Spleen (tissue), 11 donors: ENCODE results near the gene APOLD1. TPM values are rescaled to one million over a fixed set of nuclear protein-coding genes. Genes with fewer than 3 reads are reported as not detected.

Experiments used
- DNase-seq: peaks from one replicate; pipeline ENCODE4 v3.0.0-alpha.2; 2020
- H3K27ac ChIP-seq, 8 donors: fragments of 200-600 bp; sonication (generic) in 7 of 8; 1 replicate in 4 of 8; 2 replicates in 4 of 8; pipeline versions ENCODE4 v1.5.0 to v1.8.0; 2016 to 2021; ENCODE audit warnings: inconsistent platforms in 4 of 8, mild to moderate bottlenecking in 4 of 8, moderate library complexity in 1 of 8
- H3K27me3 ChIP-seq, 7 donors: fragments of 200-600 bp; sonication (generic) in 6 of 7; replicated peaks in 1 of 7; 1 replicate in 4 of 7; 2 replicates in 3 of 7; pipeline versions ENCODE4 v1.5.0 to v1.8.0; 2016 to 2021; ENCODE audit warnings: inconsistent platforms in 3 of 7, mild to moderate bottlenecking in 1 of 7
- H3K36me3 ChIP-seq, 6 donors: fragments of 200-600 bp; sonication (generic) in 5 of 6; 1 replicate in 4 of 6; 2 replicates in 2 of 6; pipeline versions ENCODE4 v1.5.0 to v1.8.0; 2016 to 2021; ENCODE audit warnings: inconsistent platforms in 2 of 6
- H3K4me1 ChIP-seq, 6 donors: fragments of 200-600 bp; sonication (generic) in 5 of 6; 1 replicate in 3 of 6; 2 replicates in 3 of 6; pipeline versions ENCODE4 v1.5.0 to v1.8.0; 2016 to 2021; ENCODE audit warnings: inconsistent platforms in 3 of 6
- H3K4me3 ChIP-seq, 8 donors: fragments of 200-600 bp; sonication (generic) in 7 of 8; 1 replicate in 4 of 8; 2 replicates in 4 of 8; pipeline versions ENCODE4 v1.5.0 to v1.8.0; 2016 to 2021; ENCODE audit warnings: inconsistent platforms in 4 of 8, mild to moderate bottlenecking in 4 of 8, moderate library complexity in 2 of 8
- H3K9me3 ChIP-seq, 8 donors: fragments of 200-600 bp; sonication (generic) in 7 of 8; 1 replicate in 4 of 8; 2 replicates in 4 of 8; pipeline versions ENCODE4 v1.5.0 to v1.8.0; 2016 to 2021; ENCODE audit warnings: inconsistent platforms in 4 of 8
- POLR2A ChIP-seq, 3 donors: fragments of 450-650 bp; IDR thresholded peaks; one replicate each; pipeline ENCODE4 v1.5.1; 2017; ENCODE audit warnings: antibody characterized with exemption in 3 of 3, mild to moderate bottlenecking in 1 of 3
- POLR2AphosphoS5 ChIP-seq, 3 donors: sonication (generic); formaldehyde crosslinking; IDR thresholded peaks; one replicate each; pipeline ENCODE4 v1.5.1; 2017; ENCODE audit warnings: antibody characterized with exemption in 3 of 3
- WGBS, 5 donors: extraction: QIAGEN DNeasy Blood & Tissue Kit in 3 of 5; methylation state at CpG; one replicate each; pipeline versions ENCODE4 v1.1.5 to v1.1.7; 2013 to 2018; 5-methylcytosine and 5-hydroxymethylcytosine counted together
- intact Hi-C: fragments of 100-400 bp; cut with DNase I; formaldehyde crosslinking; loops from one replicate; pipeline ENCODE4 v1.15.0; 2023; ENCODE audit warnings: low total_unique reads
- polyA plus RNA-seq, 3 donors: library from polyadenylated mRNA; stranded (reverse); fragments of 200-250 nt; gene quantifications; one replicate each; pipeline ENCODE4 v1.2.1, GENCODE V29; 2013
- total RNA-seq, 7 donors: library from RNA; depleted of rRNA in 3 of 7; stranded (reverse); fragments of >200 nt in 3 of 7; fragmentation: NEBNext Ultra II Directional in 4 of 7; extraction: Animal tissue kit (Norgen Biotek cat#: 25700) in 4 of 7; gene quantifications; one replicate each; pipeline versions ENCODE4 v1.1.0 to v1.2.1, GENCODE V29; 2016 to 2021
- TF ChIP-seq, protein P1 (sequence below), 11 experiments: fragments of 200-600 bp in 7 of 11; fragments of 450-650 bp in 4 of 11; sonication (generic) in 4 of 11; IDR thresholded peaks in 8 of 11; conservative IDR thresholded peaks in 3 of 11; 1 replicate in 7 of 11; 2 replicates in 4 of 11; pipeline versions ENCODE4 v1.4.0 to v1.8.0; 2016 to 2021; ENCODE audit warnings: antibody characterized with exemption in 11 of 11, inconsistent platforms in 4 of 11, mild to moderate bottlenecking in 1 of 11
- donor health status: healthy with polysubstance abuse.
- donor health status: DM: no; HTN: no; CAD: no; lungs with moderate emphysema.
- donor health status: DM: no; HTN: no; CAD: no.
- donor health status: Bipolar disorder and iron deficiency.
- donor health status: healthy.
- donor health status: DM: no; HTN: no; CAD: no.
- donor health status: DM: yes; HTN: yes; CAD: no.

The APOLD1 gene
- total and polyA plus RNA-seq, 10 donors, result 1.3 to 79.5 (median 12.3) TPM

- no peak overlapping the region for H3K27ac ChIP-seq
- H3K4me1 ChIP-seq, result peaks cover 0 to 8% (median 0%) of the 10 kb centered on the region in 6 donors
- no peak for DNase-seq
- H3K36me3 ChIP-seq, result peaks cover 0 to 46% (median 32%) of the 10 kb centered on the region in 6 donors
- WGBS, 5 donors, result 86 to 93% (median 93%) methylated on average over 7 of the region's 7 CpGs
- no peaks in the 10 kb centered on the region for H3K27me3 ChIP-seq
- no peak overlapping the region for H3K4me3 ChIP-seq
- H3K9me3 ChIP-seq, result no peaks in the 10 kb centered on the region
- TF ChIP-seq POLR2A (IDR thresholded peaks at IDR 0.05) (no peak), POLR2AphosphoS5 (IDR thresholded peaks at IDR 0.05) (no peak)
- TF ChIP-seq, protein P1, sequence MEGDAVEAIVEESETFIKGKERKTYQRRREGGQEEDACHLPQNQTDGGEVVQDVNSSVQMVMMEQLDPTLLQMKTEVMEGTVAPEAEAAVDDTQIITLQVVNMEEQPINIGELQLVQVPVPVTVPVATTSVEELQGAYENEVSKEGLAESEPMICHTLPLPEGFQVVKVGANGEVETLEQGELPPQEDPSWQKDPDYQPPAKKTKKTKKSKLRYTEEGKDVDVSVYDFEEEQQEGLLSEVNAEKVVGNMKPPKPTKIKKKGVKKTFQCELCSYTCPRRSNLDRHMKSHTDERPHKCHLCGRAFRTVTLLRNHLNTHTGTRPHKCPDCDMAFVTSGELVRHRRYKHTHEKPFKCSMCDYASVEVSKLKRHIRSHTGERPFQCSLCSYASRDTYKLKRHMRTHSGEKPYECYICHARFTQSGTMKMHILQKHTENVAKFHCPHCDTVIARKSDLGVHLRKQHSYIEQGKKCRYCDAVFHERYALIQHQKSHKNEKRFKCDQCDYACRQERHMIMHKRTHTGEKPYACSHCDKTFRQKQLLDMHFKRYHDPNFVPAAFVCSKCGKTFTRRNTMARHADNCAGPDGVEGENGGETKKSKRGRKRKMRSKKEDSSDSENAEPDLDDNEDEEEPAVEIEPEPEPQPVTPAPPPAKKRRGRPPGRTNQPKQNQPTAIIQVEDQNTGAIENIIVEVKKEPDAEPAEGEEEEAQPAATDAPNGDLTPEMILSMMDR (IDR thresholded peaks at IDR 0.05 in 8 of 11, conservative IDR thresholded peaks at IDR 0.05 in 3 of 11), result no peak
- intact Hi-C loops, result no loop called here
These were observed 50.1 kb downstream of the APOLD1 start for GRCh38 chr12:12835378-12836146.

DNA sequence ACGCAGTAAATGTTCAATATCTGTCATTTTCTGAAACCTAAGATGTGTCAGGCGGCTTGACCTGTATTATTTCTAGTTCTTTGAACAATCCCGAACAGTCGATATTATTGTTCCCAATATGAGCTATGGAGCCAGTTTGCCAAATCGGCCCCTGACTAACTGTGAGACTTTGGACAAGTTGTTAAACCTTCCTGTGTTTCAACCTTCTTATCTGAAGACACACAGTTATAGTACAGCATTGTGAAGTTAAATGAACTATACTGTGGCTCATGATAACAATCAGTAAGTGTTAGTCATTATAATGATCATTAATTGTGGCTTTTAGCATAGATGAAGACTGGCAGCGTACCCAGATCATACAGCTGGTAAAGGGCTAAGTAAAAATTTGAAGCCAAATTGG, 51.1 kb downstream of the APOLD1 start:
- Histone ChIP-seq H3K27me3 (no peaks in the 10 kb centered on the region), H3K9me3 (no peaks in the 10 kb centered on the region), H3K4me3 (no peak overlapping the region), H3K36me3 (peaks cover 0 to 36% (median 24%) of the 10 kb centered on the region in 6 donors), H3K27ac (no peak overlapping the region), H3K4me1 (peaks cover 0 to 8% (median 0%) of the 10 kb centered on the region in 6 donors)
- DNase-seq, result no peak
- intact Hi-C loops, result no loop called here
- 81 to 94% (median 88%) methylated on average over 6 of the region's 6 CpGs for WGBS, 5 donors
- no peak for TF ChIP-seq POLR2AphosphoS5 (IDR thresholded peaks at IDR 0.05)
- no peak for TF ChIP-seq POLR2A (IDR thresholded peaks at IDR 0.05)
- TF ChIP-seq, protein P1 (IDR thresholded peaks at IDR 0.05 in 8 of 11, conservative IDR thresholded peaks at IDR 0.05 in 3 of 11), result no peak

- 61 to 76% (median 69%) methylated on average over 15 of the region's 15 CpGs for WGBS, 5 donors
- Histone ChIP-seq H3K4me3 (no peak overlapping the region), H3K27ac (no peak overlapping the region), H3K4me1 (peaks cover 0 to 8% (median 0%) of the 10 kb centered on the region in 6 donors), H3K27me3 (no peaks in the 10 kb centered on the region), H3K9me3 (no peaks in the 10 kb centered on the region), H3K36me3 (peaks cover 0 to 30% (median 19%) of the 10 kb centered on the region in 6 donors)
- DNase-seq, result no peak
- intact Hi-C loops, result no loop called here
- no peak for TF ChIP-seq POLR2AphosphoS5 (IDR thresholded peaks at IDR 0.05)
- TF ChIP-seq, protein P1 (IDR thresholded peaks at IDR 0.05 in 8 of 11, conservative IDR thresholded peaks at IDR 0.05 in 3 of 11), result peak in 9 of 11 experiments; percentile 14 to 54 (median 40)
These were observed 51.8 kb downstream of the APOLD1 start for GRCh38 chr12:12837025-12837812.

- no peak for TF ChIP-seq POLR2A (IDR thresholded peaks at IDR 0.05)
- TF ChIP-seq, protein P1 (IDR thresholded peaks at IDR 0.05 in 8 of 11, conservative IDR thresholded peaks at IDR 0.05 in 3 of 11), result no peak
- no peak for TF ChIP-seq POLR2AphosphoS5 (IDR thresholded peaks at IDR 0.05)
- Histone ChIP-seq H3K4me1 (peaks cover 0 to 8% (median 0%) of the 10 kb centered on the region in 6 donors), H3K4me3 (no peak overlapping the region), H3K36me3 (peaks cover 0 to 24% (median 14%) of the 10 kb centered on the region in 6 donors), H3K27me3 (no peaks in the 10 kb centered on the region), H3K27ac (no peak overlapping the region), H3K9me3 (no peaks in the 10 kb centered on the region)
- intact Hi-C loops, result no loop called here
- no peak for DNase-seq
- 94 to 96% (median 94%) methylated on average over 3 of the region's 3 CpGs for WGBS, 5 donors
These were observed 52.3 kb downstream of the APOLD1 start for GRCh38 chr12:12837813-12838153.
